KOPT-K1 (cell line): ENCODE data around the gene ADAMTS18.

Experiments used
- H3K27ac ChIP-seq: fragments of 200-600 bp; sonication (generic); 2 replicates; pipeline ENCODE4 v1.5.1; 2016; ENCODE audit warnings: antibody characterized with exemption, mild to moderate bottlenecking, low read depth, low read length; ENCODE audit not compliant: poor library complexity, severe bottlenecking
- H3K36me3 ChIP-seq: fragments of 200-600 bp; sonication (generic); 2 replicates; pipeline ENCODE4 v1.5.1; 2017; ENCODE audit warnings: antibody characterized with exemption, mild to moderate bottlenecking, low read length, moderate library complexity; ENCODE audit not compliant: insufficient read depth
- H3K9me3 ChIP-seq: fragments of 200-600 bp; sonication (generic); 2 replicates; pipeline ENCODE4 v1.5.1; 2017; ENCODE audit warnings: antibody characterized with exemption, low read length, mild to moderate bottlenecking; ENCODE audit not compliant: insufficient read depth, poor library complexity, severe bottlenecking

Gene ADAMTS18

DNA sequence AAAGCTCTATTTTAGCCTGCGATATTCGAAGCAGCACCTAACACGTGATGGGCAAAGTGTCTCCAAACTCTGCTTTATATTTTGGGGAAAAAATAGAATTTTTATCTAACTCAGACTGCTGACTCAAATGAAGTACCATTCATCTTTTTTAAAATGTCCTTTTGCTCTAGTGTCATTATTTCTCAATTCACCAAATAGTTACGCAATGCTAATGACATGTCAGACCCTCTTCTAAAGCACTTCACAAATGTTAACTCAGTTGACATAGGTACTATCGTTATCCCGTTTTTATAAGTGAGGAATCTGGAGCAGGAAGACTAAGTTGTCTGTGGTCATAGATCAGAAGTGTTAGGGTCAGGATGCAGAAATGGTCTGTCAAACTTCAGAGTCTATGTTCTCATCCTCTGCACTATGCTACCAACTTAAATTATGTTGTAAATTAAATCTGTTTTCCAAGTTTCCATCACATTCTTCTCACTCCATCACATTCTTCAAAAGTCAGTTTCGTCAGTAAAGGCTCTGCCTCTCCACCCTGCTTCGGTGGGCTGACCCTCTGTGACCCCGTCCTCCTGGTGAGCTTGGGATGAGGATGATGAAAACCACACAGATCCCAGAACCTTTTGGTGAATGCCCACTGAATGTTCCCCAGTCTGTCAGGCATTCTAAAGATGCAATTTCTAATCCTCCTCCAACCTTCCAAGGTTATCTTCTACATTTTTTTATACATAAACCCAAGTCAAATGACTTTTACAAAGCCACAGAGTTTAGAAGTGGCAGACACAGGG, 102.8 kb downstream of the ADAMTS18 start:
- no peaks in the 10 kb centered on the region for H3K9me3 ChIP-seq

DNA sequence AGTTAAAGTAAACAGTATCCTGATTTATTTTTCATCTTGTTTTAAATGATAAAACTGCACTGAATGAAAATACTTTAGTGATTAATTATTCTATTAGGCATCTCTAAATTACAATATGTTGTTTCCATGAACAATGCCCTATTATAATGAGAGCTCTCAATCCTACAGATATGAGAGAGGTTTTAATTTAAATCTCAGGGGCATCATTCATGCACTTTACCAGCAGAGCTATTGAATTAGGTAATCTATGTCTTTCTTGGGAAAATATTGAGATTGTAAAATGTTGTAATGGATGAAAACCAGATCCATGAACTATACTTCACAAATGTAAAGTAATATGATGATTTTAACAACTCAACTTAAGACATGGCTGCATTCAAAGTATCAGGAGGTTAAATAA, 103.8 kb downstream of the ADAMTS18 start:
- Histone ChIP-seq H3K9me3 (no peaks in the 10 kb centered on the region), H3K36me3 (no peaks in the 10 kb centered on the region), H3K27ac (no peak overlapping the region)

More for the DNA sequence above, 102.8 kb downstream of the ADAMTS18 start:
- Histone ChIP-seq H3K27ac (no peak overlapping the region), H3K36me3 (no peaks in the 10 kb centered on the region)

DNA sequence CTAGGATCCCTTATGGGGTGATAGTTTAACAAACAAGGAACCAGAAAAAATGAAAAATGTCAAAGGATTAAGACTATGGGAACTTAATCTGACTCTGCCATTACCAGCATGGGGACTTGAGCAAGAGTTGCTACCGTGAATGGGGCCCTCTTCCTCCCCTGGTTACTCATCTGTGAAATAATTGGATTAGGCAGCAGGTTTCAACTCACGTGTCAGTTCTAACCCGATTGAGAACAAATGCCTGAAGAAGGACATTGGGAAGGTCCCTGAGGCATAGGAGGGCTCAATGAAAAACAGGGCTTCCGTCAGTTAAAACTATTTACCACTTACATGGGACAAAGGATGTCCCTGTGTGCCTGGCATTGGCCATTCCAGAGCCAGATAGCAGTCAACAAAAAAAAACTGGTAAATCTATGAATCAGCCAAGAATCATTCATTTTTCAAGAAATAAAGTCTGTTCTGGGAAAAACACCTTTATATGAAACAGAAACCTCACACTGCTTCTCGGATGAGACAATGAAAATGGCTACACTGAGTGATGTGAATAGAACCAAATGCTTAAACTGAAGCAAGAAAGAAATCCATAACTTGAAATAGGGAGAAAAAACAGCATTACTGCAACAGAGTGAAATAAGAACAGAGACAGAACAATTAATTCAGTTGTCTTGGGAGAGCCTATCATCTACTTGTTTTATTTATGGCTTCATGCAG, 104.3 kb downstream of the ADAMTS18 start:
- no peaks in the 10 kb centered on the region for H3K36me3 ChIP-seq
- no peak overlapping the region for H3K27ac ChIP-seq

DNA sequence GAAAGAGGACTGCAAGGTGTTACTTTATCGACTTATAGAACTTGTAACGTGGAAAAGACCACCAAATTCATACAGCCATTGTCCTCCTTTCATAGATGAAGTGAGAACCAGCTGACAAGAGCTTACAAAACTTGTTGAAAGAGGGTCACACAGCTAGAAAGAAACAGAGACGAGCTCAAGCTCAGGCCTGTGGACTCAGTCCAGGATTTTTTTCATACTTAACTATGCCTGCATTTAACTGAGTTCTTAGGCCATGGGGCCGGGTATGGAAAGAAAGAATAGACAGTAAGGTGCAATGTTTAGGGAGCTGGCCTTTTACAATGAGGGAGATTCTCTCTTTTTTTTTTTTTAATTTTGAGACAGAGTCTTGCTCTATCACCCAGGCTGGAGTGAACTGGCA, 106.1 kb downstream of the ADAMTS18 start:
- Histone ChIP-seq H3K27ac (no peak overlapping the region), H3K9me3 (no peaks in the 10 kb centered on the region), H3K36me3 (no peaks in the 10 kb centered on the region)

More for the DNA sequence above, 104.3 kb downstream of the ADAMTS18 start:
- no peaks in the 10 kb centered on the region for H3K9me3 ChIP-seq

DNA sequence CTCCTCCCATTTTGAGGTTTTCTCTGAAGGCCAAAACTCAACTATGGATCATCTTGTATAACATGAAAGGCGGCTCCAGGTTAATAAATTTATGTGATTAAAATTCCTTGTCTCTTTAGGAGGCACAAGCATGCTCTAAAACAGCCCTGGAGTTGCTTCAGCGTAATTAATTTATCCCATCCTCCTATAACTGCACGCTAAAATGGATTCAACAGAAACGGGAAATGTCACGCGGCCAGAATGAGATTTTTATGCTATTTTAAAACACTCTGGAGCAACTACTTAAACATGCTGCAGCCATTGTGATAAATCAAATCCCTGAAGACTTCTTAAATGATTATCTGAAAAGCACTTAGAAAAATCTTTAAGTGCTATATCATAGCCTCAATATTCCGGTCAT, 106.6 kb downstream of the ADAMTS18 start:
- Histone ChIP-seq H3K27ac (no peak overlapping the region), H3K9me3 (no peaks in the 10 kb centered on the region), H3K36me3 (no peaks in the 10 kb centered on the region)

DNA sequence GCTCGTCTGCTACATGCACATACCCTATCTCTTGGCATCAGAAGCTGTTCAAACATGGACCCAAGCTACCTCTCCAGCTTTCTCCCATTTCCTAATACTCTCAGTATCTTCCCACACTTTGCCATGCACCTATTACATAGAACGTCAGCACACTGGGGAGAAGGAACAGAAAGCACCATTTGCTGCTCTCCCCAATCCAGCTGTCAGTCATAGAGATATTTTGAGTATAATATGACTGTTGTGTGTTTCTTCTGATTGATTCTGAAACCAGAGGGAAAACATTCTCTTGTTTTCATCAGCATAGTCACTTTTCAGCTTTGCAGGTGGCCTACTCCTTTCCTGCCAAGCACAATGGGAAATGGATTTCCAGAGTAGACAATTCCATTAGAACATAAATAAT, 107.1 kb downstream of the ADAMTS18 start:
- H3K36me3 ChIP-seq = no peaks in the 10 kb centered on the region
- no peaks in the 10 kb centered on the region for H3K9me3 ChIP-seq
- H3K27ac ChIP-seq = no peak overlapping the region

DNA sequence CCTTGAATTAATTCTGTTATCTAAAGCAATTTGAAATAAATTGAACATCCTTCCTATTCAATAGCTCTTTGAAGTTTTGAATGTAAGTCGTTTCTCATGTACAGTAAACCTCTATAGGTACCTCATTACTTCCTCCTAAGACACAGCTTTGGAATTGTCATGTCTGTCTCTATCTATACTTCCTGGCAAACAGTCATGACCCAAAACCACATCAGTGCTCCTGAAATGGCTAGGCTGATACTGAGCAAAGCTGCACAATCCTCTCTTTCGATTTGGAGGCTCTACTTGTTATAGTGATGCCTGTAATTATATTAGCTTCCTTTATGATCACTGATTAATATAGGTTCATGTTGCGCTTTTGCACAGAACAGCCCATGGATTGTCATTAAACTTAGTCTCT, 110.1 kb downstream of the ADAMTS18 start:
- no peak overlapping the region for H3K27ac ChIP-seq
- no peaks in the 10 kb centered on the region for H3K9me3 ChIP-seq
- no peaks in the 10 kb centered on the region for H3K36me3 ChIP-seq

DNA sequence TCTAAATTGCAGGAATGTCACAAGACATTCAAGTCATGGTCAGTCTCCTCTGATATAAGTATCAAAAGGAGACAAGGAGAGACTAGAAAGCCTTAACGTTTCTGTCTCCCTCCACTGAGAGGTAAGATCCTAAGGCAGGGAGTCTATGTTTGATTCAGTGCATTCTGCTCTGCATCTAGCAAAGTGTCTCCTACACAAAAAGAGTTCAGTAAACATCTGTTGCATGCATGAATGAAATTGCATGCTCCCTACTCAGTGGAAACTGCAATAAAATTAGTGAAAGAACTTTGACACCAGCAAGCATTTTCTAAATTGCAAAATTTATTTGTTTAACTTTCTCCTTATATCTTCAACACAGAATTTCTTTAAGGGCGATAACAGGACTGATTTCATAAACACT, 111.1 kb downstream of the ADAMTS18 start:
- Histone ChIP-seq H3K27ac (no peak overlapping the region), H3K9me3 (no peaks in the 10 kb centered on the region), H3K36me3 (no peaks in the 10 kb centered on the region)

DNA sequence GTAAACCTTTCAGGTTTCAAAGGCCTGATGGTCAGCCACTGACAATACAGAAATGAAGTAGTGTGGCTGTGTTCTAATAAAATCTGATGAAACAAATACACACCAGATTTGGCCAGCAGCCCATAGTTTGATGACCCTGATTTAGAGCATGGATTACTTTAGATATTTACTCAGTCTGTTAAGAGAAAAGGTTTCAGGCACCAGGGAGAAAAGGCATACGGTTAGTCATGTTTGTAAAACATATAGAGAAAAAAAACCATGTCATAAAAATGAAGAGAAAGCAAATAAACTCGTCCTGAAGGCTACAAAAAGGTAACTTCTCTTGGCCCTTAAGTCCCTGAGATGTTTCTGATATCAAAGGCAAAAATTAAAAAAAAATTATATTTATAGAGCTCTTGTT, 112.1 kb downstream of the ADAMTS18 start:
- Histone ChIP-seq H3K27ac (no peak overlapping the region), H3K36me3 (no peaks in the 10 kb centered on the region), H3K9me3 (no peaks in the 10 kb centered on the region)

DNA sequence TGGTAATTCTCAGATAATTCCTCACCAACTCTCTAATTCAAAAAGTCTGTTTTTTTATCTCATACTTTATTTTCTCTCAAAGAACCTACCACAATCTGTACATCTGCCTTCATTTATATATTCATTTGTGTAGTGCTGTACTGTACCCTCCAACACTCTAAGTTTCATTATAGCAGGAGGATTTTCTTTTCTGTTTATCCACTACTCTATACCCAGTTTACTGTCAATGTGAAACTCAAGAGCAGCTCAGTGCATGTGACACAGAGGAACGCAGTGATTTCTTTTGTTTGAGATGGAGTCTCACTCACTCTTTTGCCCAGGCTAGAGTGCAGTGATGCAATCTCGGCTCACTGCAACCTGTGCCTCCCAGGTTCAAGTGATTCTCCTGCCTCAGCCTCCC, 117.8 kb downstream of the ADAMTS18 start:
- Histone ChIP-seq H3K27ac (no peak overlapping the region), H3K36me3 (no peaks in the 10 kb centered on the region), H3K9me3 (no peaks in the 10 kb centered on the region)

DNA sequence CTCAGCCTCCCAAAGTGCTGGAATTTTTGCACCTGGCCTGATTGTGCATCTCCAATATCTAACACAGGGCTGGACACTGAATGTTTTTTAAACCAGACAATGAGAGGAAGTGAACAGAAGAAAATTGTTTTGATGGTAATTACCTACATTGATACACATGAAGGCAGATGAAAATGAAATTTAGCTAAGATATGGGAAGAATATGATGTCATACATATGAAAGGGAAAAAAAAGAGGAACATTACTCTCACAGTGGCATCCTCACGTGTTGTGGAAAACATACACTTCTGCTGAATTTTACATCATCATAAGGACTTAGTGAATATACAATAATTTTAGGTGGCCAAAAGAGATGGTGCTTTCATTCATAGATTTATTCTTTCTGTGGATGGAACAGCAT, 124.0 kb downstream of the ADAMTS18 start:
- Histone ChIP-seq H3K27ac (no peak overlapping the region), H3K36me3 (no peaks in the 10 kb centered on the region), H3K9me3 (no peaks in the 10 kb centered on the region)

DNA sequence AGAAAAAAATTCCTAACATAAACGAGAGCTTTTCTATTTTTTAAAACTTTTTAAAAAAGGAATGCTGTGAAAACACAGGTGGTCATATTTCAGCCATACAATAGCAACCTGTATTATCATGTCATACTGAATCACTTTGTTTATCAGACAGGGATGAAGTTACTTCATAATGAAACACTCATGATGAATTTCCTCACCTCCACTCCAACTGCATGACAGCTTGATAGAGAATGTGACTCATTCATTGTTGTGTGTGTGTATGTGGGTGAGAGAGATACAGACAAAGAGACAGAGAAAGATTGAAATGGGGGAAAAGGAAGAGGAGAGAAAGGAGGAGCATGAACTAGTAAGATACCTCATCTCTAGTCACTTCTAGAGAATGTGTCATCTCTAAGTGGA, 126.7 kb downstream of the ADAMTS18 start:
- Histone ChIP-seq H3K27ac (no peak overlapping the region), H3K36me3 (no peaks in the 10 kb centered on the region), H3K9me3 (no peaks in the 10 kb centered on the region)

DNA sequence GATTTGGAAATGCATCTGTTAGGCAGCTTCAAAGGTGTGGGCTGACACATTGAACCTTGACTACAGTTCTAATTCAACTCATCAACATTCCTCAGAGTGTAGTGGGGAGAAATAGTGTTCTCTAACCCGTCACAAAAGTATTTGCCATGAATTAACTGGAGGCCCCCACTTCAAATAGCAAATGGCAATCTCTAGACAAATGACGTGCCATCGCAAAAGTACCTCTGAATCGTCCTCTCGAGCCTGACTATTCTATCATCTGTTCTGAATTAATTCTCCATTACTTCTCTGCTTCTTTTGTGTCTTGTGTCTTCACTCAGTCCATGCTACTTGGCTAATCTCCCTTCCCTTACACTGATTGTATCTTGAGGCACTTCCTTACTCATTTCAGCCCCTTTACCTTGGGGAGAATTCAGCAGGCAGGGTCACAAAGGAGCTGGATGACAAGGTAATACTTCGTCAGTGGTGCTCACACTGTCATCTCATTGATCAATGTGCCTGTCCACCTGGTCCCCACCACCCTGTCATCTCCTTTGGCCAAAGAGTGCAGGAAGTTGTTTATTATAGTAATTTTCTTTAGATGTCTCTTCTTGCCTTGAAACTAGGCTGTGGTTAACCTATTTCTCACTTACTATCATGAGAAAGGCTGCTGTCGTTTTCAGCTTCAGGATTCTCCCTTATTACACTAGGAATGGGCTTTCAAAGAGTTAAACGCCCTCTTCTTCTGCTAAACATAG, 127.2 kb downstream of the ADAMTS18 start:
- Histone ChIP-seq H3K9me3 (no peaks in the 10 kb centered on the region), H3K36me3 (no peaks in the 10 kb centered on the region), H3K27ac (no peak overlapping the region)

DNA sequence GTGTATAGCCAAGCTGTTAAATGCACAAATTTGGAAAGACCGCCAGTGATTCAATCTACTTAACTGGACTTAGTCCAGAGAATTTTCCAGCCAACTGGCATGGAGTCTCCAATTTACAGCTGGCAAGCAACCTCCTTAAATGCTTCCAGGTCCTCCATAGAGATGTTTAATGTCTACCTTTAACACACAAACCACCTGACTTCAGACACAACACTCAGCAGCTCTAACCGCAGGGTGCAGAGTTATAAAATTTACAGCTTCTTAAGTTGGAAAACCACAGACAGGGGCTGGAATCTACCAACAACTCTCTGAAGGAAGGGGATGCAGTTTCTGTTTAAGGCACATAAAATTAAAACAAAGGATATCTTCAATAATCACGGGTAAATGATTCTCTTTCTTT, 128.8 kb downstream of the ADAMTS18 start:
- no peak overlapping the region for H3K27ac ChIP-seq
- no peaks in the 10 kb centered on the region for H3K9me3 ChIP-seq
- H3K36me3 ChIP-seq = no peaks in the 10 kb centered on the region

DNA sequence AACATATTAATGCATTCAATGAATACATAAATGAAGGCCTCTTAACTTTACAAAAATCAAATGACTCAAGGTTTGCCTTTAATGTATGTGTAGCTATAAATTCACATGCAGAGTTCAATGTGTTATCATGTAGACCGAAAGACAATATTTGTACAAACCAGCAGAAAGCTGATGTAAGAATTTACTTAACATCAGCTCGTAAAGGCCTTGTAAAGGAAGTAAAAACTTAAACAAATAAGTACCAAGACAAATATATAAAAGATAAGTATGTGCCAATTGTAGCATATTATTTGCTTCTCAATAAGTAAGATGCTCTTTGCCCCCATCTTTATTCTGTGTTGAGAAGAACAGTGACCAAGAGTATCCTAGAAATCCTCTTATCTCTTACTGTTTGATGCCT, 130.0 kb downstream of the ADAMTS18 start:
- no peaks in the 10 kb centered on the region for H3K36me3 ChIP-seq
- H3K27ac ChIP-seq = no peak overlapping the region
- no peaks in the 10 kb centered on the region for H3K9me3 ChIP-seq
